ENCODE results near the gene SLC17A4. TPM values are rescaled to one million over a fixed set of nuclear protein-coding genes. Genes with fewer than 3 reads are reported as not detected.

The SLC17A4 gene
- total RNA-seq, 1 experiment from 2014 or later: not detected

- ChIA-PET CTCF (no interaction called here), POLR2A (interaction anchor here (0.6 kb wide), 1 partner anchor 8 kb away, joined by 6 read pairs; no protein-coding TSS in a partner anchor)
- in situ Hi-C loops (cut with HindIII; ENCODE audit: low pct_unique_long_range_greater_than_20kb, low sequenced_read_pairs) (no loop called here), intact Hi-C loops (cut with micrococcal nuclease; ENCODE audit: unreplicated experiment) (no loop called here)
- Histone ChIP-seq H3K4me3 (ENCODE audit: low read depth in 2 of 2, low read length in 2 of 2) (no peak overlapping the region), H3K36me3 (ENCODE audit: control insufficient read depth, insufficient read depth, low read length) (no peaks in the 10 kb centered on the region), H3K9me3 (ENCODE audit: control insufficient read depth, insufficient read depth, low read depth, low read length) (no peaks in the 10 kb centered on the region), H3K4me1 (ENCODE audit: control insufficient read depth, insufficient read depth, low read length) (no peaks in the 10 kb centered on the region), H3K27ac (ENCODE audit: low read length) (no peak overlapping the region), H3K27me3 (ENCODE audit: control insufficient read depth, insufficient read depth, low read length) (no peaks in the 10 kb centered on the region; the same call in 1 of the 2 replicates)
- BruUV-seq (replicated peaks): no TSS peak
- DNase-seq (ENCODE audit: low read depth, low spot score): no peak
- TF ChIP-seq SIN3A (IDR thresholded peaks at IDR 0.05; ENCODE audit: borderline replicate concordance, insufficient read depth, low read depth, low read length) (no peak), POLR2AphosphoS5 (IDR thresholded peaks at IDR 0.05; ENCODE audit: low read depth, low read length) (no peak), CTCF (IDR thresholded peaks at IDR 0.05) (no peak), TCF7L2 (IDR thresholded peaks at IDR 0.05; ENCODE audit: low read depth, low read length) (no peak)
- TF ChIP-seq, protein P1, sequence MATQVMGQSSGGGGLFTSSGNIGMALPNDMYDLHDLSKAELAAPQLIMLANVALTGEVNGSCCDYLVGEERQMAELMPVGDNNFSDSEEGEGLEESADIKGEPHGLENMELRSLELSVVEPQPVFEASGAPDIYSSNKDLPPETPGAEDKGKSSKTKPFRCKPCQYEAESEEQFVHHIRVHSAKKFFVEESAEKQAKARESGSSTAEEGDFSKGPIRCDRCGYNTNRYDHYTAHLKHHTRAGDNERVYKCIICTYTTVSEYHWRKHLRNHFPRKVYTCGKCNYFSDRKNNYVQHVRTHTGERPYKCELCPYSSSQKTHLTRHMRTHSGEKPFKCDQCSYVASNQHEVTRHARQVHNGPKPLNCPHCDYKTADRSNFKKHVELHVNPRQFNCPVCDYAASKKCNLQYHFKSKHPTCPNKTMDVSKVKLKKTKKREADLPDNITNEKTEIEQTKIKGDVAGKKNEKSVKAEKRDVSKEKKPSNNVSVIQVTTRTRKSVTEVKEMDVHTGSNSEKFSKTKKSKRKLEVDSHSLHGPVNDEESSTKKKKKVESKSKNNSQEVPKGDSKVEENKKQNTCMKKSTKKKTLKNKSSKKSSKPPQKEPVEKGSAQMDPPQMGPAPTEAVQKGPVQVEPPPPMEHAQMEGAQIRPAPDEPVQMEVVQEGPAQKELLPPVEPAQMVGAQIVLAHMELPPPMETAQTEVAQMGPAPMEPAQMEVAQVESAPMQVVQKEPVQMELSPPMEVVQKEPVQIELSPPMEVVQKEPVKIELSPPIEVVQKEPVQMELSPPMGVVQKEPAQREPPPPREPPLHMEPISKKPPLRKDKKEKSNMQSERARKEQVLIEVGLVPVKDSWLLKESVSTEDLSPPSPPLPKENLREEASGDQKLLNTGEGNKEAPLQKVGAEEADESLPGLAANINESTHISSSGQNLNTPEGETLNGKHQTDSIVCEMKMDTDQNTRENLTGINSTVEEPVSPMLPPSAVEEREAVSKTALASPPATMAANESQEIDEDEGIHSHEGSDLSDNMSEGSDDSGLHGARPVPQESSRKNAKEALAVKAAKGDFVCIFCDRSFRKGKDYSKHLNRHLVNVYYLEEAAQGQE (IDR thresholded peaks at IDR 0.05; ENCODE audit: insufficient read depth in 1 of 2, low read depth in 2 of 2, low read length in 1 of 2): no peak
- ATAC-seq: no peak
These were observed 3.6 kb upstream of the SLC17A4 start for GRCh38 chr6:25750906-25751305.

DNA sequence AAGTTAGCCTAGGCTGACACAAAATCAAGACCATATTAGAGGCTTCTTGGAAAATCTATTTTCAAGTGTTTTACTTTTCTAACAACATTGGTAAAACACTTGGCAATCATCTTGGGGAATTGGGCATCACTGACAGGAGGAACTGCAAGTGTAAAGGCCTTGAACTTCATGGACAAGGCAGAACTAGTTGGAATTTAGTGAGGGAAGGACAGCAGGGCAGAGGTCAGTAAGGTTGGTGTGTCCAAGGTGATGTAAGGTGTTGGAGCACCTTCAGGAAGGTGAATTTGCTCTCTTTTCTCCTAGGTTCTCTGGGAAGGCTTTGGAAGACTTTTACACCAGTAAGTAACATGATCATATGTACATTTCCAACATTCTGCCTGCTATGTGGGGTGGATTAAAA lies 1.5 kb upstream of the SLC17A4 start:
- no peak overlapping the region for H3K4me3 ChIP-seq (ENCODE audit: low read depth in 2 of 2, low read length in 2 of 2)
- no peak for ATAC-seq
- ChIA-PET CTCF (no interaction called here), POLR2A (interaction anchor here (0.6 kb wide), 1 partner anchor 1178 kb away, joined by 10 read pairs; no protein-coding TSS in a partner anchor)
- H3K36me3 ChIP-seq (ENCODE audit: control insufficient read depth, insufficient read depth, low read length): no peaks in the 10 kb centered on the region
- in situ Hi-C loops (cut with HindIII; ENCODE audit: low pct_unique_long_range_greater_than_20kb, low sequenced_read_pairs): no loop called here
- no peaks in the 10 kb centered on the region for H3K9me3 ChIP-seq (ENCODE audit: control insufficient read depth, insufficient read depth, low read depth, low read length)
- no peak for DNase-seq (ENCODE audit: low read depth, low spot score)
- H3K4me1 ChIP-seq (ENCODE audit: control insufficient read depth, insufficient read depth, low read length): no peaks in the 10 kb centered on the region
- TF ChIP-seq, protein P1 (IDR thresholded peaks at IDR 0.05; ENCODE audit: insufficient read depth in 1 of 2, low read depth in 2 of 2, low read length in 1 of 2): no peak
- TF ChIP-seq SIN3A (IDR thresholded peaks at IDR 0.05; ENCODE audit: borderline replicate concordance, insufficient read depth, low read depth, low read length) (no peak), CTCF (IDR thresholded peaks at IDR 0.05) (no peak), POLR2AphosphoS5 (IDR thresholded peaks at IDR 0.05; ENCODE audit: low read depth, low read length) (no peak), TCF7L2 (IDR thresholded peaks at IDR 0.05; ENCODE audit: low read depth, low read length) (no peak)
- no peak overlapping the region for H3K27ac ChIP-seq (ENCODE audit: low read length)
- BruUV-seq (replicated peaks): no TSS peak
- no peaks in the 10 kb centered on the region for H3K27me3 ChIP-seq (ENCODE audit: control insufficient read depth, insufficient read depth, low read length)
- intact Hi-C loops (cut with micrococcal nuclease; ENCODE audit: unreplicated experiment): no loop called here

Data from Panc1 (cell line).